ENCODE results near the gene ARL4C.

Gene ARL4C

GRCh38 chr2:234496835-234497593 is at the start of gene ARL4C:
Gene ARL4C, minus strand, starts transcription at chr2:234497081. Its CDS starts 495 bp downstream, at chr2:234496586.
- DNase-seq = peak in 44 of 56 donors; percentile 14 to 78 (median 52)

GRCh38 chr2:234544659-234545611 is 48.1 kb upstream of the ARL4C start:
- DNase-seq = peak in 44 of 56 donors; percentile 3 to 71 (median 32)

- no peak for DNase-seq
These were observed 45.9 kb upstream of the ARL4C start for GRCh38 chr2:234542742-234543141.

GRCh38 chr2:234537929-234538328 is 41.0 kb upstream of the ARL4C start:
- DNase-seq = no peak

- DNase-seq = peak in 8 of 56 donors; percentile 6 to 53 (median 34)
These were observed 39.5 kb upstream of the ARL4C start for GRCh38 chr2:234536178-234536965.

GRCh38 chr2:234535464-234535863 is 38.6 kb upstream of the ARL4C start:
- no peak for DNase-seq

GRCh38 chr2:234534515-234534914 is 37.6 kb upstream of the ARL4C start:
- no peak for DNase-seq

- peak in 3 of 56 donors; percentile 4 to 35 (median 5) for DNase-seq
These were observed 36.7 kb upstream of the ARL4C start for GRCh38 chr2:234533626-234534025.

- no peak for DNase-seq
These were observed 31.7 kb upstream of the ARL4C start for GRCh38 chr2:234528410-234529148.

GRCh38 chr2:234526711-234527110 is 29.8 kb upstream of the ARL4C start:
- no peak for DNase-seq

GRCh38 chr2:234521536-234521935 is 24.7 kb upstream of the ARL4C start:
- DNase-seq = no peak

- no peak for DNase-seq
These were observed 22.2 kb upstream of the ARL4C start for GRCh38 chr2:234518986-234519642.

GRCh38 chr2:234517971-234518370 is 21.1 kb upstream of the ARL4C start:
- no peak for DNase-seq

GRCh38 chr2:234514873-234515638 is 18.2 kb upstream of the ARL4C start:
- DNase-seq = no peak

- DNase-seq = no peak
These were observed 17.2 kb upstream of the ARL4C start for GRCh38 chr2:234514099-234514498.

- no peak for DNase-seq
These were observed 16.2 kb upstream of the ARL4C start for GRCh38 chr2:234512884-234513669.

GRCh38 chr2:234502919-234503285 is 6.0 kb upstream of the ARL4C start:
- DNase-seq = no peak

GRCh38 chr2:234502285-234502918 is 5.5 kb upstream of the ARL4C start:
- DNase-seq = peak in 1 of 56 donors; percentile 19
